Liver (tissue), 9 donors: Measurements from ENCODE around the gene SLC7A14. TPM values are rescaled to one million over a fixed set of nuclear protein-coding genes. Genes with fewer than 3 reads are reported as not detected.

Experiments used
- DNase-seq: peaks from one replicate; pipeline ENCODE4 v3.0.0-alpha.2; 2017; ENCODE audit warnings: low spot score
- H3K27ac ChIP-seq, 2 donors: one replicate each; pipeline ENCODE4 v1.7.0; 2013; ENCODE audit warnings: inconsistent platforms in 2 of 2, low read length in 2 of 2, control low read depth in 1 of 2, low read depth in 1 of 2, mild to moderate bottlenecking in 1 of 2
- H3K27me3 ChIP-seq, 4 donors: one replicate each; pipeline versions ENCODE4 v1.6.1 to v1.7.0; 2013; ENCODE audit warnings: low read length in 3 of 4, inconsistent platforms in 1 of 4, mild to moderate bottlenecking in 1 of 4, moderate library complexity in 1 of 4; ENCODE audit not compliant: control insufficient read depth in 4 of 4, insufficient read depth in 4 of 4
- H3K36me3 ChIP-seq, 4 donors: one replicate each; pipeline versions ENCODE4 v1.6.1 to v1.7.0; 2013; ENCODE audit warnings: low read length in 3 of 4, mild to moderate bottlenecking in 3 of 4, low read depth in 1 of 4, moderate library complexity in 1 of 4; ENCODE audit not compliant: control insufficient read depth in 4 of 4, insufficient read depth in 3 of 4
- H3K4me1 ChIP-seq, 4 donors: one replicate each; pipeline versions ENCODE4 v1.6.1 to v1.7.0; 2013; ENCODE audit warnings: low read length in 3 of 4, mild to moderate bottlenecking in 3 of 4, moderate library complexity in 1 of 4; ENCODE audit not compliant: control insufficient read depth in 4 of 4, insufficient read depth in 4 of 4
- H3K4me3 ChIP-seq, 3 donors: one replicate each; pipeline versions ENCODE4 v1.6.1 to v1.7.0; 2013; ENCODE audit warnings: low read length in 3 of 3, control low read depth in 1 of 3, low read depth in 1 of 3, mild to moderate bottlenecking in 1 of 3
- H3K9ac ChIP-seq, 2 donors: one replicate each; pipeline ENCODE4 v1.7.0; 2013; ENCODE audit warnings: low read length in 2 of 2, mild to moderate bottlenecking in 2 of 2, moderate library complexity in 2 of 2, control low read depth in 1 of 2, low read depth in 1 of 2
- H3K9me3 ChIP-seq, 4 donors: one replicate each; pipeline versions ENCODE4 v1.6.1 to v1.7.0; 2013; ENCODE audit warnings: low read length in 3 of 4; ENCODE audit not compliant: control insufficient read depth in 4 of 4
- ATF3 ChIP-seq: IDR thresholded peaks from 2 replicates; pipeline ENCODE4 v1.6.1; 2016; ENCODE audit warnings: antibody characterized with exemption
- CTCF ChIP-seq: fragments of 150-350 bp; IDR thresholded peaks from 2 replicates; pipeline ENCODE4 v1.5.1; 2017; ENCODE audit warnings: improper control_type of control experiment, low read depth, low read length; ENCODE audit not compliant: missing input control
- EGR1 ChIP-seq, 2 donors: IDR thresholded peaks; 2 replicates each; pipeline ENCODE4 v1.6.1; 2016 to 2018; ENCODE audit warnings: antibody characterized with exemption in 2 of 2, low read depth in 2 of 2
- FOXA1 ChIP-seq: IDR thresholded peaks from 2 replicates; pipeline ENCODE4 v1.6.1; 2016; ENCODE audit warnings: antibody characterized with exemption
- FOXA2 ChIP-seq: IDR thresholded peaks from 2 replicates; pipeline ENCODE4 v1.6.1; 2016; ENCODE audit warnings: antibody characterized with exemption
- GABPA ChIP-seq, 2 donors: IDR thresholded peaks in 1 of 2; conservative IDR thresholded peaks in 1 of 2; 2 replicates each; pipeline ENCODE4 v1.6.1; 2016; ENCODE audit warnings: antibody characterized with exemption in 2 of 2, mild to moderate bottlenecking in 1 of 2, moderate library complexity in 1 of 2
- HNF4A ChIP-seq, 2 donors: conservative IDR thresholded peaks; 2 replicates each; pipeline ENCODE4 v1.6.1; 2016; ENCODE audit warnings: antibody characterized with exemption in 2 of 2, mild to moderate bottlenecking in 2 of 2
- HNF4G ChIP-seq: IDR thresholded peaks from 2 replicates; pipeline ENCODE4 v1.6.1; 2016; ENCODE audit warnings: antibody characterized with exemption
- JUND ChIP-seq, 2 donors: IDR thresholded peaks; 2 replicates each; pipeline ENCODE4 v1.6.1; 2016; ENCODE audit warnings: antibody characterized with exemption in 2 of 2
- MAX ChIP-seq: IDR thresholded peaks from 2 replicates; pipeline ENCODE4 v1.6.1; 2016; ENCODE audit warnings: antibody characterized with exemption
- NR2F2 ChIP-seq: IDR thresholded peaks from 2 replicates; pipeline ENCODE4 v1.6.1; 2016; ENCODE audit warnings: antibody characterized with exemption
- RAD21 ChIP-seq, 2 donors: IDR thresholded peaks; 2 replicates each; pipeline ENCODE4 v1.6.1; 2016; ENCODE audit warnings: antibody characterized with exemption in 2 of 2, mild to moderate bottlenecking in 2 of 2
- REST ChIP-seq: IDR thresholded peaks from 2 replicates; pipeline ENCODE4 v1.6.1; 2016; ENCODE audit warnings: antibody characterized with exemption, mild to moderate bottlenecking
- RXRA ChIP-seq, 2 donors: IDR thresholded peaks; 2 replicates each; pipeline ENCODE4 v1.6.1; 2017 to 2018; ENCODE audit warnings: antibody characterized with exemption in 2 of 2, mild to moderate bottlenecking in 1 of 2
- SP1 ChIP-seq: IDR thresholded peaks from 2 replicates; pipeline ENCODE4 v1.6.1; 2018; ENCODE audit warnings: antibody characterized with exemption, mild to moderate bottlenecking
- YY1 ChIP-seq: IDR thresholded peaks from 2 replicates; pipeline ENCODE4 v1.6.1; 2016; ENCODE audit warnings: antibody characterized with exemption, mild to moderate bottlenecking
- ZBTB33 ChIP-seq: IDR thresholded peaks from 2 replicates; pipeline ENCODE4 v1.6.1; 2016; ENCODE audit warnings: antibody characterized with exemption
- WGBS: extraction: QIAGEN DNeasy Blood & Tissue Kit; methylation state at CpG from one replicate; pipeline ENCODE4 v1.1.7; 2013; 5-methylcytosine and 5-hydroxymethylcytosine counted together
- polyA plus RNA-seq, 2 donors: library from polyadenylated mRNA; stranded (reverse) in 1 of 2; unstranded in 1 of 2; fragments of 200-250 nt in 1 of 2; fragments of >200 nt in 1 of 2; fragmentation: Nextera tagmentation in 1 of 2; extraction: Ambion mirVana in 1 of 2; gene quantifications; one replicate each; pipeline versions ENCODE4 v1.2.1 to v1.2.3, GENCODE V29; 2013 to 2015
- total RNA-seq, 2 donors: library from RNA; depleted of rRNA; stranded (reverse); fragments of >200 nt; gene quantifications; one replicate each; pipeline ENCODE4 v1.2.3, GENCODE V29; 2014
- donor health status: healthy.
- donor health status: healthy.
- donor health status: healthy.
- donor health status: healthy.
- donor health status: healthy.

Gene SLC7A14
- total and polyA plus RNA-seq, 4 donors = under 0.01 to 0.01 (median under 0.01) TPM; not detected in 1

- Histone ChIP-seq H3K9ac (no peak overlapping the region), H3K4me3 (no peak overlapping the region)
- 70% methylated on average over 5 of the region's 5 CpGs for WGBS
Observed at GRCh38 chr3:170614214-170614966, 28.5 kb upstream of the SLC7A14 start.

GRCh38 chr3:170611751-170612150 lies 25.9 kb upstream of the SLC7A14 start:
- Histone ChIP-seq H3K9ac (no peak overlapping the region), H3K36me3 (no peaks in the 10 kb centered on the region), H3K27me3 (no peaks in the 10 kb centered on the region), H3K4me1 (no peaks in the 10 kb centered on the region), H3K4me3 (no peak overlapping the region), H3K27ac (no peak overlapping the region), H3K9me3 (no peaks in the 10 kb centered on the region)
- WGBS = 91% methylated on average over 2 of the region's 2 CpGs
- no peak for TF ChIP-seq REST
- TF ChIP-seq ATF3 = no peak
- TF ChIP-seq CTCF = no peak
- no peak for TF ChIP-seq FOXA1
- no peak for TF ChIP-seq ZBTB33
- TF ChIP-seq HNF4G = no peak
- TF ChIP-seq MAX = no peak
- TF ChIP-seq YY1 = no peak
- no peak for TF ChIP-seq RXRA (IDR thresholded peaks at IDR 0.05)
- TF ChIP-seq SP1 = no peak
- TF ChIP-seq HNF4A (conservative IDR thresholded peaks at IDR 0.05) = no peak
- TF ChIP-seq EGR1 (IDR thresholded peaks at IDR 0.05; ENCODE audit: low read depth in 2 of 2) = no peak
- no peak for TF ChIP-seq FOXA2
- TF ChIP-seq GABPA (IDR thresholded peaks at IDR 0.05 in 1 of 2, conservative IDR thresholded peaks at IDR 0.05 in 1 of 2) = no peak
- no peak for TF ChIP-seq JUND (IDR thresholded peaks at IDR 0.05)
- TF ChIP-seq NR2F2 = no peak
- no peak for TF ChIP-seq RAD21 (IDR thresholded peaks at IDR 0.05)
- no peak for DNase-seq

More at GRCh38 chr3:170614214-170614966, 28.5 kb upstream of the SLC7A14 start:
- Histone ChIP-seq H3K27me3 (no peaks in the 10 kb centered on the region), H3K27ac (no peak overlapping the region), H3K4me1 (no peaks in the 10 kb centered on the region), H3K9me3 (no peaks in the 10 kb centered on the region), H3K36me3 (no peaks in the 10 kb centered on the region)
- DNase-seq = no peak
- TF ChIP-seq JUND (IDR thresholded peaks at IDR 0.05) (peak in 1 of 2 donors; percentile 22), ATF3 (no peak), HNF4A (conservative IDR thresholded peaks at IDR 0.05) (no peak), EGR1 (IDR thresholded peaks at IDR 0.05; ENCODE audit: low read depth in 2 of 2) (no peak), MAX (no peak)
